ENCODE measurements around the gene WFS1. TPM values are rescaled to one million over a fixed set of nuclear protein-coding genes. Genes with fewer than 3 reads are reported as not detected.

Gene WFS1
- polyA plus RNA-seq, 5 donors = 28.7 to 44.5 (median 38.5) TPM

- DNase-seq = no peak
These were observed 68.7 kb downstream of the WFS1 start for GRCh38 chr4:6338175-6338950.

- DNase-seq = no peak
These were observed 69.5 kb downstream of the WFS1 start for GRCh38 chr4:6338951-6339817.

- no peak for DNase-seq
These were observed 70.3 kb downstream of the WFS1 start for GRCh38 chr4:6339818-6340445.

DNA sequence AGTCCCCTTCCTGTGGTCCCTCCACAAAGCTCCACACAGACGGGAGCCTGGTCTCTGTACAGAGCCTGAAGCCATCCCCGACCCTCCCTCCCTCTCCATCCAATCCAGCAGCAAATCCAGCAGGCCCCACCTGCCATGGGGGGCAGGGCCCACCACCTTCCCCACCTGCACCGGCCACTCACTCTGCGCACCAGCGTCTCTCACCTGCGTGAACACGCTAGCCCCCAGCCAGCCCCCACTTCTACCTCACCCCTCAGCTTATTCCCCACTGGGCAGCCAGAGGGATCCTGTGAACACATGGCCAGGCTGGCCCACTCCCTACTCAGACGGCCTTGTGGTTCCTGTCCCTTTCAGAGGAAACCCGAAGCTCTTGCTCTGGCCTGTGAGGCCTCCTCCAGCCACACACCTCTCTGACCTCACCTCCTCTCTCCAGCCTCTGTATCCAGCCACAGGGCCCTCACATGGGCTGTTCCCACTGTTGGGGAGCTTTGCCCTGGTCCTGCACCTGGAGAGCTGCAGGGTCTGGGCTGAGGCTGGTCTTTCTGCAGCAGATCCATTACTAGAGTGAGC, 70.9 kb downstream of the WFS1 start:
- no peak for DNase-seq

GRCh38 chr4:6341696-6342095, 72.0 kb downstream of the WFS1 start:
- no peak for DNase-seq

DNA sequence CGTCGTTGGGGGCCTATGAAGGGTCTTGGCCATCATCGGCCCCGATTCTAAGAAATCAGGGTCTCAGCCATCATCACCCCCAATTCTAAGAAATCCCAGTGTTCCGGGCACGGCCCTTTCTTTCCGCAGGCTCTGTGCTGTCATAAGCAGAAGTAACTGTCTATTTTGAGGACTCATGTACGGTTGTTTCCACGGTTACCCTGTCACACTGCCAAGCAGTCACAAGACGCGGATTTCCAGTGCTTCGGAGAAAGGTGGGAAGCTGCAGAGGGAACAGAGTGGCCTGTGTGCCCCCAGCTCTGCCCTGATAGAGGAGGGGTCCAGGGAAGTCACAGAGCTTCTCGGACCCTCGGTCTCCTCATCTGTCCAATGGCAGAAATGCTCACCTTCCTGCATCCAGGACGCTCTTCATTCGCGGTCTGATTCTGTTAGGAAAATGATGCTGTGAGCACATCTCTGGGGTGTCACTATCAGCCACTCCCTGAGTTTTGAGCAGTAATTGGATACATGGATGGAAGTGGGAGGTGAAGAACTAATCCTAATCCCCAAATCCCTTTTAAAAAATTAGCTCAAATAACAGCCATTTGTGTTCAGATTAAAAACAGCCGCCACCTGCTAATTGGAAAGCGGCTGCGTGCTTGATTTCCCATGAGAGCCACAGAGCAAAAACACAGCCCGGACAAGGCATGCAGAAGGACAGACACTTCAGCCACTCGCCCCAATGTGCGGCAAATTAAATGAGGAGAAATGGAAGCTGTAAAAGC, 73.1 kb downstream of the WFS1 start:
- DNase-seq = no peak

GRCh38 chr4:6343939-6344408, 74.3 kb downstream of the WFS1 start:
- no peak for DNase-seq

DNA sequence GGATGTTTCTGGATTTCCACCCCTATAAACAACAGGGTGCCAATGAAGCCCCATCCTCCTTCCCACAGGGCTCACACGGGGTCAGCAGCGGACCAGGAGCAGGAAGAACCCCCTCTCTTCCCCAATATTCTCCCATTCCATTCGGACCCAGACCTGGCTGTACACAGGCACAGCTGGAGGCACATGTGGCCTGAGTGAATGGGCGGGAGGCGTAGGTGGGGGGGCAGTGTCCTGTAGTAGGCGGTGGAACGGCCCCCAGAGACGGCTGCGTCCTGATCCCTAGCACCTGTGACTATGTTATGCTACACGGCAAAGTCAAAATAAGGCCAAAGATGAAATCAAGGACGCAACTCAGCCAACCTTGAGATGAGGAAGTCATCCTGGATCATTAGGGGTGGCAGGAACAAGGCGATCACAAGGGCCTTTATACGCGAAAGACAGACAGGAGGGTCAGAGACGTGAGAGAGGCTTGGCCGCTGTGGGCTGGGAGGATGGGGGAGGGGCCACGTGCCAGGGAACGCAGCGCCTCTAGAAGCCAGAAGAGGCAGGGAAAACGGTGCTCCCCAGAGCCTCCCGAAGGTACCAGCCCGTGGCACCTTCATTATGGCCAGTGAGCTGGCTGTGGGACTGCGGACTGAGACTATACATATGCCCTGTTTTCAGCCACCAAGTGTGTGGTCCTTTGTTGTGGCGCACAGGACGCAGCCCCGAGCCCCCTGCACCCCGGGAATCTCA, 75.6 kb downstream of the WFS1 start:
- no peak for DNase-seq

GRCh38 chr4:6345866-6346265, 76.2 kb downstream of the WFS1 start:
- DNase-seq = no peak

DNA sequence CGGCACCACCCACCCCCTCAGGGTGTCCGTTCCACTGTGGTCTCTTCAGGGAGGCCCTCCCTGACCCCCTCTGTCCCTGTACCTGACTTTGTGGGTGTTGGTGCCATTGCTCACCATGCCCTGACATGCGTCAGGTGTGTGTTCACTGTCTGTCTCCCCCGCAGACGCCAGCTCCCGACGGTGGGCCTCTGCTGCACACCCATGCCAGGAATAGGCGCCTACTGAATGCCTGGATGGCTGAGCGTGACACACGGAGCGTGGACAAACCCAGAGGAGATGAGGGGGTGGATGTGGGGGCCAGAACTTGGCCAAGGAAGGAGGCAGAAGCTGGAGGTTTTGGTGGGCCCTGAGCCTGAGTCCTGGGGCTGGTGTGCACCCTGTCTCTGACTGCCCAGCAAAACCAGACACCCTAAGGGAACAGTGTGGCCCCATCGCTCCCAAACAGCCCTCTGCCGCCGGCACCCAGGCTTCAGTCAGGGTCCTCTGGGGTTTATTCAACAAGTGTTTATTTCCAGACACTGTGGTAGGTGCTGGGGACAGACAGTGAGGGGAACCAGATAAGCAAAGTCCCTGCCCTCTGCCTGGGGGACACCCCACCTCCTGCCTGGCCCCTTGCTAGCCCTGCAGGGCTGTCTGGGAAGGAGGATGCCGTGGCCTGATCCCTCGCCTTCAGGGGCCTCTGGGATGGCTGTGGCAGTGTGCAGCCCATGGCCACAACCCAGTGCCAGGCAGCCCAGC, 76.9 kb downstream of the WFS1 start:
- no peak for DNase-seq

DNA sequence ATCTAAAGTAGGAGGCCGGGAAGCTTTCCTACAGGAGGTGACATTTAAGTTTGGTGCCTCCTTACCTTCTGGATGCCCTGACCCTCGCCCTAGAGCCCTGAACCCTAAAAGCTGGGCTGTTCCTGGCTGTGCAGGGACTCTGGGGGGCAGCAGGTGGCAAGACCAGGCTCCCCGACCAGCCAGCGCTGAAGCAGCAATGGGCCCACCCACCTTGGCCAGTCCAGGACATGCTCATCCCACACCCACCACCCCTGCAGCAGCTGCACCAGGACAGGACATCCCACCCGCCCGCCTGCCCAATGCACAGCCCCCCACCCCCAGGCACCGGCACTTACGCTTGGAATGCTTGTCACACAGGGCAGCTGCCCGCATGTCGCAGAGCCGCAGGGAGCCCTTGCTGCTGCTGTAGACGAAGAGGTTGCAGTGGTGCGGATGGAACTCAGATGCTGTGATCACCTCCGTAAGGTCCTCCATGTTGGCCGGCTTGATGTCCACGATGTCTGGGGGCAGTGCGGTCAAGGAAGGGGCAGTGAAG, 77.9 kb downstream of the WFS1 start:
- DNase-seq = no peak

- no peak for DNase-seq
These were observed 78.8 kb downstream of the WFS1 start for GRCh38 chr4:6348408-6348807.

DNA sequence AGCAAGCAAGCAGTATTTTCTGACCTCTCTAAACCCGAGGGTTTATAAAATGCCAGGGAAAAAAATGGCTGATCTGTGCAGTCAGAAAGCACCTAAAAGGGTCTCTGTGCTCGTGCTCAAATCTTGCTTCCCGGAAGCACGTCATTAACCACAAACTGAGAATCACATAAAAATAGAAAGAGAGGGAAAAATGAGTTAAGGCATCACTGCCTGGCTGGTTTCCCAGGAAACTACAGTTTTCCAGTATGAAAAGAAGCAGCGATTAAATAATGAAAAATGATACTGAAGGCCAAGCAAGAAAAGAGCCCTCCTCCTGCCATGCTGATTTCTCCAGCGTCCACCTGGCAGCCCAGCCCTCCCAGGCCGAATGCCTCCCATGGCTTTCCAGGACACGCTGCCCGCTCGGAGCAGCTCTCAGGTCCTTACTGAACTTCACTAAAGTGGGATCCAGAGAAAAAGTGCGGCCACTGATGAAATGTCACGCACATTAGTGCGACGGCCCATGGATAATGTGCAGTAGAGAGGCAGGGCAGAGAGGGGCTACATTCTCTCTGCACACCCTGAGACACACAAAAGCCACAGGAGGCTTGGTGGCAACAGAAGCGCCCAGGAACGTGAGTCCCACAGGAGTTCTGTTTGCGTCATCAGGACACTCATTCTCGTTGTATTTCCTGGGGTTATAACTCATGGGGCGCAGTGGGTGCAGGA, 80.4 kb downstream of the WFS1 start:
- no peak for DNase-seq

GRCh38 chr4:6350646-6351045, 81.0 kb downstream of the WFS1 start:
- no peak for DNase-seq

DNA sequence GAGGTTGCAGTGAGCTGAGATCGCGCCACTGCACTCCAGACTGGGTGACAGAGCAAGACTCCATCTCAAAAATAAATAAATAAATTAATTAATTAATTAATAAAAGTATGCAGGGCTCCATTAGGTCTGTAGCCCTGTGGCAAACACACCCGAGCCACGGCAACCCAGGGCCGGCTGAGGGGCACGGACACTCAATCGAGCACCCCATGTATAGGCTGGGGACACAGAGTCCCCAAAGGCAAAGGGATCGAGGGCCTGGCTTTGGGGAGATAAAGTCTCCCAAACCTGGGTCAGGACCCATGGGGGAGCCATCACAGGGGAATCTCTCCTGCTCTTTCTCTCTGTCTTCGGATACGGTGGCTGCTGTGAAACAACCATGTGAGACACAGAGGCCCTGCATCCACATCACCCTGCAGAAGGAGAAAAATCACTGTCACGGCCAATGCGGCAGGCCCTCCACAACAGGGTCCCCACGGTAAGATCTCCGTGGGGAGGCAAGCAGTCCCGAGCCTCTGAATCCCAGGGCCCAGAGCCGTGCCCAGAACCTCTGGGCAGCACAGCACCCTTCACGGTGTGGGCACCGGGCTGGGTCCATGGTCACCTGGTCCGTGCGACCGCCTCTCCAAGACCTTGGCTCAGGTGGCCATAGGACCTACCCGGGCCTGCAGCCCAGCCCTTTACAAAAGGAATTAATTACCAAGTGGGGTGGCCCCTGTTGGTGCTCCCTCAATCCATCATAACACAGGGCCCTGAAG, 81.8 kb downstream of the WFS1 start:
- DNase-seq = no peak

DNA sequence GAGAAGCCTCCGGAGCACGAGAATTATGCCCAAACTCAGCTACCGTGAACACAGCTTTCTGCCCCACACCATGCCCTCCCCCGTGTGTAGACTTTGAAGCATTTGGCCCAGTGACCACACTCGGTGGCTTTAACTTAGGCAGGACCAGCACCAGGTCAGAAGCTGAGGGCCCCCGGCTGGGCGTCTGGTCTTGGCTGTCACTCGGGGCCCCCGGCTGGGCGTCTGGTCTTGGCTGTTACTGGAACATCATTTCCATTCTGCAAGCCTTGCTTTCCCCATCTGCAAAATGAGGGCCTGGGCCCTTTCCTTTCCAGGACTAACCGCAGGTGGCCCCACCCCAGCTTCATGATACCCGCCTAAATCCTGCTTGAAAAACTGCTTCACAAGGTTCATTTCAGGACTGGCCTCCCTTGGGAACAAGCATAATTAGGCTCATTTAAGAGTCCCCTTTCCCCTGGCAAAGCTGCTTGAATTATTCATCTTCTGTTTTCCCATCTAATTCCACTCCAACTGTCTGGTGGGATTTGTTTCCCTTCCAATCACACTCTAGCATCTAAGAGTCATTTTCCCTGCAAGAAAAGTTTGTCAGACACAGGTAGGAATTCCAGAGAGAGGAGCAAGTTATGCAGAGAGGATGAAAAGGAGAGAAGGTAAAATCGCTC, 82.5 kb downstream of the WFS1 start:
- DNase-seq = no peak
